HepG2 (cell line): ENCODE data around the gene SAPCD2. TPM values are rescaled to one million over a fixed set of nuclear protein-coding genes. Genes with fewer than 3 reads are reported as not detected.

ENCODE experiments used
- ATAC-seq: fragments of 200-7000 bp; cut with Tn5 transposase; 3 replicates; pipeline ENCODE4 v1.9.1; 2020; ENCODE audit warnings: mild to moderate bottlenecking, moderate library complexity
- BruUV-seq: library from RNA; stranded (reverse); fragments of 400-500 nt; replicated peaks from 2 replicates; lab custom pipeline; 2021; lab: Mats Ljungman, UMichigan
- CTCF ChIA-PET: fragments of 300-600 bp; formaldehyde crosslinking; extraction: SDS; loops from one replicate; lab custom pipeline; 2021; ENCODE audit warnings: low total read pairs, inconsistent platforms, low intra/inter-chr PET ratio; lab: Yijun Ruan, JAX
- POLR2A ChIA-PET: fragments of 350-600 bp; sonication (Branson Sonifier 250); formaldehyde crosslinking; loops from one replicate; lab custom pipeline; 2020; ENCODE audit warnings: antibody characterized with exemption, inconsistent platforms; lab: Yijun Ruan, JAX
- DNase-seq: peaks from one replicate; pipeline ENCODE4 v3.0.0-alpha.2; 2015; ENCODE audit warnings: low spot score
- FAIRE-seq: peaks from 3 replicates; lab custom pipeline; 2011; peaks lifted over from hg19 to GRCh38; lab: Jason Lieb, UNC
- H2AFZ ChIP-seq: one replicate; pipeline ENCODE4 v1.6.1; 2011; ENCODE audit warnings: low read length, inconsistent platforms
- H3K27ac ChIP-seq: fragments of 300-600 bp; 3 replicates; pipeline ENCODE4 v1.8.0; 2011; ENCODE audit warnings: mixed run types, mild to moderate bottlenecking, mixed read lengths, low read length, inconsistent platforms; ENCODE audit not compliant: insufficient read depth; ENCODE audit errors: extremely low read length
- H3K27me3 ChIP-seq, 2 experiments: fragments of 200-600 bp in 1 of 2; 2 replicates in 1 of 2; 3 replicates in 1 of 2; pipeline versions ENCODE4 v1.6.0 to v1.8.0; 2011; ENCODE audit warnings: low read length in 2 of 2, mild to moderate bottlenecking in 2 of 2, moderate library complexity in 2 of 2, inconsistent platforms in 1 of 2; ENCODE audit not compliant: insufficient read depth in 2 of 2, control insufficient read depth in 1 of 2
- H3K36me3 ChIP-seq, 2 experiments: fragments of 200-600 bp in 1 of 2; replicated peaks in 1 of 2; 2 replicates in 1 of 2; 3 replicates in 1 of 2; pipeline versions ENCODE4 v1.5.1 to v1.8.0; 2011; ENCODE audit warnings: low read length in 2 of 2, inconsistent platforms in 1 of 2; ENCODE audit not compliant: insufficient read depth in 2 of 2, control insufficient read depth in 1 of 2
- H3K4me1 ChIP-seq: 2 replicates; pipeline ENCODE4 v1.5.1; 2012; ENCODE audit warnings: low read length, inconsistent platforms; ENCODE audit not compliant: insufficient read depth
- H3K4me2 ChIP-seq: 2 replicates; pipeline ENCODE4 v1.6.0; 2011; ENCODE audit warnings: low read depth, low read length, inconsistent platforms
- H3K4me3 ChIP-seq, 3 experiments: fragments of 200-600 bp in 1 of 3; sonication (generic), shearing (Covaris generic) in 1 of 3; replicated peaks in 1 of 3; 2 replicates each; pipeline ENCODE4 v1.5.1; 2011 to 2016; ENCODE audit warnings: low read length in 3 of 3, inconsistent platforms in 2 of 3, low read depth in 2 of 3, mild to moderate bottlenecking in 2 of 3, control low read depth in 1 of 3, mixed read lengths in 1 of 3; ENCODE audit not compliant: insufficient read depth in 1 of 3
- H3K79me2 ChIP-seq: one replicate; pipeline ENCODE4 v1.6.1; 2011; ENCODE audit warnings: low read length, inconsistent platforms; ENCODE audit not compliant: insufficient read depth
- H3K9ac ChIP-seq: 2 replicates; pipeline ENCODE4 v1.6.0; 2011; ENCODE audit warnings: mild to moderate bottlenecking, low read depth, low read length, inconsistent platforms; ENCODE audit not compliant: insufficient read depth
- H3K9me3 ChIP-seq: 2 replicates; pipeline ENCODE4 v1.5.1; 2012; ENCODE audit warnings: mild to moderate bottlenecking, low read length
- H4K20me1 ChIP-seq: 2 replicates; pipeline ENCODE4 v1.6.0; 2011; ENCODE audit warnings: inconsistent platforms, mild to moderate bottlenecking, low read length, moderate library complexity; ENCODE audit not compliant: insufficient read depth
- CBX1 ChIP-seq: IDR thresholded peaks from one replicate; pipeline ENCODE4 v1.6.1; 2016; ENCODE audit warnings: antibody characterized with exemption, low read depth
- FOXJ3 ChIP-seq: sonication (generic); formaldehyde crosslinking; IDR thresholded peaks from 2 replicates; pipeline ENCODE4 v1.4.0; 2020; ENCODE audit warnings: missing genetic modification reagents, mild to moderate bottlenecking, borderline replicate concordance
- HDAC2 ChIP-seq: sonication (generic); formaldehyde crosslinking; IDR thresholded peaks from 2 replicates; pipeline ENCODE4 v1.4.0; 2020; ENCODE audit warnings: missing genetic modification reagents
- KDM4B ChIP-seq: sonication (generic); formaldehyde crosslinking; IDR thresholded peaks from 2 replicates; pipeline ENCODE4 v1.4.0; 2020; ENCODE audit warnings: missing genetic modification reagents
- LCORL ChIP-seq, 2 experiments: fragments of 450-650 bp in 1 of 2; sonication (generic) in 1 of 2; formaldehyde crosslinking in 1 of 2; IDR thresholded peaks; 2 replicates each; pipeline versions ENCODE4 v1.5.0 to v1.6.1; 2017 to 2020; ENCODE audit warnings: antibody characterized with exemption in 1 of 2, missing genetic modification reagents in 1 of 2
- PHF5A ChIP-seq: IDR thresholded peaks from one replicate; pipeline ENCODE4 v1.6.1; 2018; ENCODE audit warnings: low read depth, missing genetic modification reagents; ENCODE audit not compliant: unreplicated experiment
- RFX1 ChIP-seq: fragments of 450-650 bp; IDR thresholded peaks from 2 replicates; pipeline ENCODE4 v1.6.1; 2017
- RFX5 ChIP-seq: IDR thresholded peaks from 2 replicates; pipeline ENCODE4 v1.6.1; 2011; ENCODE audit warnings: low read depth, low read length, improper control_type of control experiment
- SETDB1 ChIP-seq: sonication (generic); formaldehyde crosslinking; IDR thresholded peaks from 2 replicates; pipeline ENCODE4 v1.5.1; 2020; ENCODE audit warnings: missing genetic modification reagents, mild to moderate bottlenecking, borderline replicate concordance
- SMAD1 ChIP-seq: sonication (generic); formaldehyde crosslinking; IDR thresholded peaks from 2 replicates; pipeline ENCODE4 v1.4.0; 2020; ENCODE audit warnings: missing genetic modification reagents, low read depth, mild to moderate bottlenecking, borderline replicate concordance
- TEAD3 ChIP-seq: optimal IDR thresholded peaks from 2 replicates; pipeline ENCODE3; 2016; ENCODE audit warnings: borderline replicate concordance
- THAP7 ChIP-seq: sonication (generic); formaldehyde crosslinking; IDR thresholded peaks from 2 replicates; pipeline ENCODE4 v1.8.1; 2023; ENCODE audit warnings: mild to moderate bottlenecking, missing genetic modification reagents
- ZC3H13 ChIP-seq: sonication (generic); formaldehyde crosslinking; IDR thresholded peaks from 2 replicates; pipeline ENCODE4 v1.8.1; 2023; ENCODE audit warnings: mild to moderate bottlenecking, missing genetic modification reagents, moderate library complexity
- ZNF20 ChIP-seq: sonication (generic); formaldehyde crosslinking; IDR thresholded peaks from 2 replicates; pipeline ENCODE4 v1.4.0; 2020; ENCODE audit warnings: mild to moderate bottlenecking, moderate library complexity, missing genetic modification reagents
- ZNF367 ChIP-seq: sonication (generic); formaldehyde crosslinking; IDR thresholded peaks from 2 replicates; pipeline ENCODE4 v1.4.0; 2020; ENCODE audit warnings: missing genetic modification reagents, borderline replicate concordance
- ZNF460 ChIP-seq: sonication (generic); formaldehyde crosslinking; IDR thresholded peaks from 2 replicates; pipeline ENCODE4 v1.5.1; 2020; ENCODE audit warnings: missing genetic modification reagents, mild to moderate bottlenecking, borderline replicate concordance
- ZNF670 ChIP-seq: sonication (generic); formaldehyde crosslinking; IDR thresholded peaks from 2 replicates; pipeline ENCODE4 v1.8.0; 2022; ENCODE audit warnings: mild to moderate bottlenecking, missing genetic modification reagents, borderline replicate concordance
- ZNF713 ChIP-seq: sonication (generic); formaldehyde crosslinking; IDR thresholded peaks from 2 replicates; pipeline ENCODE4 v1.4.0; 2020; ENCODE audit warnings: mild to moderate bottlenecking, missing genetic modification reagents
- WGBS: methylation state at CpG from one replicate; pipeline ENCODE4 v1.1.6; 2017; ENCODE audit warnings: low lambda C conversion rate; 5-methylcytosine and 5-hydroxymethylcytosine counted together
- in situ Hi-C: cut with HindIII; loops from 2 replicates; pipeline ENCODE4 v1.10.0; 2017; ENCODE audit warnings: low pct_unique_long_range_greater_than_20kb; ENCODE audit not compliant: extremely low pct_ligation_motif_present
- intact Hi-C: fragments of 100-400 bp; cut with micrococcal nuclease; formaldehyde crosslinking; loops from one replicate; pipeline ENCODE4 v1.10.0; 2022; ENCODE audit not compliant: unreplicated experiment
- polyA plus RNA-seq, 8 experiments: library from polyadenylated mRNA; depleted of rRNA in 3 of 8; stranded (reverse) in 7 of 8; unstranded in 1 of 8; fragments of >200 nt; fragmentation: Illumina TruSeq in 4 of 8; extraction: Trizol in 4 of 8; gene quantifications; 2 replicates each; pipeline versions ENCODE4 v1.2.1 to v1.2.3, GENCODE V29; 2011 to 2016; ENCODE audit warnings: low read depth in 4 of 8, missing spikeins in 1 of 8, mixed read lengths in 1 of 8; ENCODE audit not compliant: insufficient read depth in 1 of 8
- total RNA-seq, 5 experiments: library from RNA; depleted of rRNA; stranded (reverse); fragments of >200 nt; fragmentation: Illumina TruSeq; extraction: Trizol; gene quantifications; 2 replicates each; pipeline ENCODE4 v1.2.3, GENCODE V29; 2016; ENCODE audit warnings: low read depth in 1 of 5
- TF ChIP-seq, protein P1 (sequence below): sonication (generic); formaldehyde crosslinking; IDR thresholded peaks from 2 replicates; pipeline ENCODE4 v1.9.0; 2021; ENCODE audit warnings: missing genetic modification reagents, borderline replicate concordance

Gene SAPCD2
- total and polyA plus RNA-seq, 2 of the 13 experiments (the other 11 are each of a cell fraction or from before 2014, with no cell fraction given): 21.9 to 42.8 TPM

DNA sequence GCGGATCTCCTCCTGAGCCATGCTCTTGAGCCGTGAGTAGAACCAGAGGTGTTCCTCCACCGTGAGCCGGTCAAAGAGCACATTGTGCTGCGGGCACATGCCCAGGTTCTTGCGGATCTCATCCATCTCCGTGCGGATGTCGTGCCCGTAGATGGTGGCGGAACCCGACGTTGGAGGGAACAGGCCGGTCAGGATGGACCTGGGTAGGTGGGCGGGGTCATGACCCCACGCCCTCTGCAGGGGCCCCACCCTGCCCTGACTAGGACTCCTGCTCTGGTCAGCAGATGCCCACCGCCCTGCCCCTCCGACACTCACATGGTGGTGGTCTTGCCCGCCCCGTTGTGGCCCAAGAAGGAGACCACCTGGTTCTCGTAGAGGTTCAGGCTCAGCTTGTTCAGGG, 54.4 kb downstream of the SAPCD2 start:
- WGBS: 92% methylated on average over 14 of the region's 21 CpGs
- in situ Hi-C loops: no loop called here
- ChIA-PET POLR2A (no interaction called here), CTCF (no interaction called here)
- H3K27me3 ChIP-seq: no peaks in the 10 kb centered on the region
- no peak overlapping the region for H3K27ac ChIP-seq
- no peak overlapping the region for H3K9ac ChIP-seq
- H3K4me2 ChIP-seq: no peak overlapping the region
- intact Hi-C loops: no loop called here
- ATAC-seq (no peak), DNase-seq (no peak), FAIRE-seq (no peak)
- no peaks in the 10 kb centered on the region for H4K20me1 ChIP-seq
- H3K79me2 ChIP-seq: no peaks in the 10 kb centered on the region
- BruUV-seq: no TSS peak
- peaks cover 1 to 2% of the 10 kb centered on the region in 2 experiments; a peak in 1 of 5 replicates for H3K36me3 ChIP-seq
- no peaks in the 10 kb centered on the region for H3K9me3 ChIP-seq
- H3K4me3 ChIP-seq: no peak overlapping the region
- no peaks in the 10 kb centered on the region for H3K4me1 ChIP-seq
- TF ChIP-seq ZNF670 (CRISPR knock-in tag) (no peak), ZC3H13 (CRISPR knock-in tag) (no peak), KDM4B (no peak), SETDB1 (CRISPR knock-in tag) (no peak), RFX5 (no peak), ZNF367 (no peak), ZNF20 (CRISPR knock-in tag) (no peak)
- H2AFZ ChIP-seq: no peak overlapping the region

- no peak overlapping the region for H3K4me3 ChIP-seq
- H3K4me2 ChIP-seq: no peak overlapping the region
- in situ Hi-C loops (no loop called here), intact Hi-C loops (no loop called here)
- CTCF ChIA-PET: no interaction called here
- H2AFZ ChIP-seq: no peak overlapping the region
- DNase-seq (no peak), FAIRE-seq (no peak), ATAC-seq (no peak)
- no peaks in the 10 kb centered on the region for H3K4me1 ChIP-seq
- 96% methylated on average over 12 of the region's 25 CpGs for WGBS
- H3K36me3 ChIP-seq: peaks cover 1 to 2% of the 10 kb centered on the region in 2 experiments; a peak in 1 of 5 replicates
- no peak overlapping the region for H3K9ac ChIP-seq
- H4K20me1 ChIP-seq: no peaks in the 10 kb centered on the region
- no peaks in the 10 kb centered on the region for H3K79me2 ChIP-seq
- POLR2A ChIA-PET: no interaction called here
- H3K27ac ChIP-seq: no peak overlapping the region
- no peaks in the 10 kb centered on the region for H3K27me3 ChIP-seq
- no peaks in the 10 kb centered on the region for H3K9me3 ChIP-seq
- BruUV-seq: no TSS peak
- no peak for TF ChIP-seq FOXJ3 (CRISPR knock-in tag)
- no peak for TF ChIP-seq ZNF713 (CRISPR knock-in tag)
- TF ChIP-seq RFX1: no peak
- TF ChIP-seq HDAC2 (CRISPR knock-in tag): no peak
- TF ChIP-seq LCORL (IDR thresholded peaks at IDR 0.05): no peak
- no peak for TF ChIP-seq LCORL (CRISPR knock-in tag; IDR thresholded peaks at IDR 0.05)
- no peak for TF ChIP-seq ZNF460 (CRISPR knock-in tag)
- TF ChIP-seq, protein P1, sequence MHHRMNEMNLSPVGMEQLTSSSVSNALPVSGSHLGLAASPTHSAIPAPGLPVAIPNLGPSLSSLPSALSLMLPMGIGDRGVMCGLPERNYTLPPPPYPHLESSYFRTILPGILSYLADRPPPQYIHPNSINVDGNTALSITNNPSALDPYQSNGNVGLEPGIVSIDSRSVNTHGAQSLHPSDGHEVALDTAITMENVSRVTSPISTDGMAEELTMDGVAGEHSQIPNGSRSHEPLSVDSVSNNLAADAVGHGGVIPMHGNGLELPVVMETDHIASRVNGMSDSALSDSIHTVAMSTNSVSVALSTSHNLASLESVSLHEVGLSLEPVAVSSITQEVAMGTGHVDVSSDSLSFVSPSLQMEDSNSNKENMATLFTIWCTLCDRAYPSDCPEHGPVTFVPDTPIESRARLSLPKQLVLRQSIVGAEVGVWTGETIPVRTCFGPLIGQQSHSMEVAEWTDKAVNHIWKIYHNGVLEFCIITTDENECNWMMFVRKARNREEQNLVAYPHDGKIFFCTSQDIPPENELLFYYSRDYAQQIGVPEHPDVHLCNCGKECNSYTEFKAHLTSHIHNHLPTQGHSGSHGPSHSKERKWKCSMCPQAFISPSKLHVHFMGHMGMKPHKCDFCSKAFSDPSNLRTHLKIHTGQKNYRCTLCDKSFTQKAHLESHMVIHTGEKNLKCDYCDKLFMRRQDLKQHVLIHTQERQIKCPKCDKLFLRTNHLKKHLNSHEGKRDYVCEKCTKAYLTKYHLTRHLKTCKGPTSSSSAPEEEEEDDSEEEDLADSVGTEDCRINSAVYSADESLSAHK (CRISPR knock-in tag): no peak
- no peak for TF ChIP-seq SMAD1
- TF ChIP-seq THAP7 (CRISPR knock-in tag): no peak
- no peak for TF ChIP-seq CBX1
- TF ChIP-seq TEAD3 (CRISPR knock-in tag): no peak
- no peak for TF ChIP-seq PHF5A (CRISPR knock-in tag)
These were observed 54.8 kb downstream of the SAPCD2 start for GRCh38 chr9:137015540-137015930.
